Spleen (tissue), 13 donors: Measurements from ENCODE around the gene ACRBP. TPM values are rescaled to one million over a fixed set of nuclear protein-coding genes. Genes with fewer than 3 reads are reported as not detected.

Experiments
- DNase-seq: peaks from one replicate; pipeline ENCODE4 v3.0.0-alpha.2; 2020
- H3K27ac ChIP-seq, 8 donors: fragments of 200-600 bp; sonication (generic) in 7 of 8; 1 replicate in 4 of 8; 2 replicates in 4 of 8; pipeline versions ENCODE4 v1.5.0 to v1.8.0; 2016 to 2021; ENCODE audit warnings: inconsistent platforms in 4 of 8, mild to moderate bottlenecking in 4 of 8, moderate library complexity in 1 of 8
- H3K27me3 ChIP-seq, 7 donors: fragments of 200-600 bp; sonication (generic) in 6 of 7; replicated peaks in 1 of 7; 1 replicate in 4 of 7; 2 replicates in 3 of 7; pipeline versions ENCODE4 v1.5.0 to v1.8.0; 2016 to 2021; ENCODE audit warnings: inconsistent platforms in 3 of 7, mild to moderate bottlenecking in 1 of 7
- H3K36me3 ChIP-seq, 6 donors: fragments of 200-600 bp; sonication (generic) in 5 of 6; 1 replicate in 4 of 6; 2 replicates in 2 of 6; pipeline versions ENCODE4 v1.5.0 to v1.8.0; 2016 to 2021; ENCODE audit warnings: inconsistent platforms in 2 of 6
- H3K4me1 ChIP-seq, 6 donors: fragments of 200-600 bp; sonication (generic) in 5 of 6; 1 replicate in 3 of 6; 2 replicates in 3 of 6; pipeline versions ENCODE4 v1.5.0 to v1.8.0; 2016 to 2021; ENCODE audit warnings: inconsistent platforms in 3 of 6
- H3K4me3 ChIP-seq, 8 donors: fragments of 200-600 bp; sonication (generic) in 7 of 8; 1 replicate in 4 of 8; 2 replicates in 4 of 8; pipeline versions ENCODE4 v1.5.0 to v1.8.0; 2016 to 2021; ENCODE audit warnings: inconsistent platforms in 4 of 8, mild to moderate bottlenecking in 4 of 8, moderate library complexity in 2 of 8
- H3K9me3 ChIP-seq, 8 donors: fragments of 200-600 bp; sonication (generic) in 7 of 8; 1 replicate in 4 of 8; 2 replicates in 4 of 8; pipeline versions ENCODE4 v1.5.0 to v1.8.0; 2016 to 2021; ENCODE audit warnings: inconsistent platforms in 4 of 8
- CTCF ChIP-seq, 11 experiments: fragments of 200-600 bp in 7 of 11; fragments of 450-650 bp in 4 of 11; sonication (generic) in 4 of 11; IDR thresholded peaks in 8 of 11; conservative IDR thresholded peaks in 3 of 11; 1 replicate in 7 of 11; 2 replicates in 4 of 11; pipeline versions ENCODE4 v1.4.0 to v1.8.0; 2016 to 2021; ENCODE audit warnings: antibody characterized with exemption in 11 of 11, inconsistent platforms in 4 of 11, mild to moderate bottlenecking in 1 of 11
- POLR2A ChIP-seq, 3 donors: fragments of 450-650 bp; IDR thresholded peaks; one replicate each; pipeline ENCODE4 v1.5.1; 2017; ENCODE audit warnings: antibody characterized with exemption in 3 of 3, mild to moderate bottlenecking in 1 of 3
- POLR2AphosphoS5 ChIP-seq, 3 donors: sonication (generic); formaldehyde crosslinking; IDR thresholded peaks; one replicate each; pipeline ENCODE4 v1.5.1; 2017; ENCODE audit warnings: antibody characterized with exemption in 3 of 3
- WGBS, 5 donors: extraction: QIAGEN DNeasy Blood & Tissue Kit in 3 of 5; methylation state at CpG; one replicate each; pipeline versions ENCODE4 v1.1.5 to v1.1.7; 2013 to 2018; 5-methylcytosine and 5-hydroxymethylcytosine counted together
- intact Hi-C: fragments of 100-400 bp; cut with DNase I; formaldehyde crosslinking; loops from one replicate; pipeline ENCODE4 v1.15.0; 2023; ENCODE audit warnings: low total_unique reads
- long read RNA-seq, 2 donors: transcript quantifications; one replicate each; lab custom pipeline, GENCODE V29; 2026
- polyA plus RNA-seq, 3 donors: library from polyadenylated mRNA; stranded (reverse); fragments of 200-250 nt; gene quantifications; one replicate each; pipeline ENCODE4 v1.2.1, GENCODE V29; 2013
- total RNA-seq, 7 donors: library from RNA; depleted of rRNA in 3 of 7; stranded (reverse); fragments of >200 nt in 3 of 7; fragmentation: NEBNext Ultra II Directional in 4 of 7; extraction: Animal tissue kit (Norgen Biotek cat#: 25700) in 4 of 7; gene quantifications; one replicate each; pipeline versions ENCODE4 v1.1.0 to v1.2.1, GENCODE V29; 2016 to 2021
- donor health status: healthy with polysubstance abuse.
- donor health status: DM: no; HTN: no; CAD: no; lungs with moderate emphysema.
- donor health status: DM: no; HTN: no; CAD: no.
- donor health status: Bipolar disorder and iron deficiency.
- donor health status: healthy.
- donor health status: DM: no; HTN: no; CAD: no.
- donor health status: DM: yes; HTN: yes; CAD: no.

ACRBP gene
- total RNA-seq (10 to 100 TPM; 13.2 to 41.7 (median 18.1) TPM), polyA plus RNA-seq (1 to 10 TPM; 7.2 to 8.8 (median 7.3) TPM)
- long read RNA-seq, donor 1, partial matches to known transcripts: 0 of 3 reads
- long read RNA-seq, donor 1, other reads (novel, unspliced or antisense): 0 of 3 reads
- long read RNA-seq, donor 2, partial matches to known transcripts: 0 of 5 reads
- long read RNA-seq, donor 2, other reads (novel, unspliced or antisense): 0 of 5 reads

DNA sequence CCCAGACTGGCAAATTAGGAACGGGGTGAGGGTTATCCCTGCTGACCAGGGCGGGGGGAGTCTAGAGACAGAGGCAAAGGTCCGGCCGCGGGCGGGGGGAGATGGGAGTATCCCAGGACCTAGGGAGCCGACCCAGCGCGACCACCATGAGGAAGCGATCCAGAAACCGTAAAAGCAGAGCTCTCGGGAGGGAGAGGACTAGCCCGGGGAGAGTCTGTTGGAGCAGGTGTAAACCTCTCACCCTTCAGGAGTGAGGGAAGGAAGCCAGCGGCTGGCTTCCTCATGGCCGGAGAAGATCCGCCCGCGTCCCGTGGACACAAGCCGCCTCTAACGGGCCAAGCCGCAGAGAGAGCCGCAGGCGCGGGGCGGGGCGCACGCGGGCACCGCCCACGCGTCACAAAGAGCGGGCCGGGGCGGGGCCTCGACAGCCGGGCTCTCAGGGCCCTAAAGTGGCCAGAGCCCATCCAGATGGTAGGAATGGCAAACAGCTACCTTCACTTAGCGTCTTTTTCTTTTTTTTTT is at the start of gene ACRBP:
Gene ACRBP (minus strand): TSS at position 350 of the 522 bp plus-strand sequence. CDS start 66 bp downstream, at position 284.
- peaks cover 17 to 49% (median 35%) of the 10 kb centered on the region in 6 donors for H3K4me1 ChIP-seq
- peaks cover 0 to 50% (median 39%) of the 10 kb centered on the region in 6 donors for H3K36me3 ChIP-seq
- TF ChIP-seq POLR2AphosphoS5 (IDR thresholded peaks at IDR 0.05): peak; percentile 82 to 91 (median 89)
- TF ChIP-seq CTCF (IDR thresholded peaks at IDR 0.05 in 8 of 11, conservative IDR thresholded peaks at IDR 0.05 in 3 of 11): no peak
- no peak for TF ChIP-seq POLR2A (IDR thresholded peaks at IDR 0.05)
- 2 to 10% (median 4%) methylated on average over 35 to 38 of the region's 38 CpGs for WGBS, 5 donors
- peak within 1 kb of the TSS; percentile 19 to 71 (median 38) for H3K4me3 ChIP-seq
- DNase-seq: peak; percentile 94
- H3K27ac ChIP-seq: peak within 1 kb of the TSS; percentile 58 to 88 (median 74)
- intact Hi-C loops: no loop called here
- peaks cover 0 to 16% (median 4%) of the 10 kb centered on the region in 8 donors for H3K9me3 ChIP-seq
- no peaks in the 10 kb centered on the region for H3K27me3 ChIP-seq

GRCh38 chr12:6695313-6696045 is 48.2 kb upstream of the ACRBP start:
- Histone ChIP-seq H3K27ac (no peak overlapping the region), H3K9me3 (no peaks in the 10 kb centered on the region), H3K27me3 (peaks cover 0 to 35% (median 25%) of the 10 kb centered on the region in 7 donors), H3K36me3 (no peaks in the 10 kb centered on the region), H3K4me3 (no peak overlapping the region), H3K4me1 (peaks cover 4 to 65% (median 46%) of the 10 kb centered on the region in 6 donors)
- WGBS, 5 donors: 55 to 80% (median 79%) methylated on average over 6 to 11 of the region's 11 CpGs
- intact Hi-C loops: no loop called here
- DNase-seq: peak; percentile 69
- no peak for TF ChIP-seq CTCF (IDR thresholded peaks at IDR 0.05 in 8 of 11, conservative IDR thresholded peaks at IDR 0.05 in 3 of 11)

GRCh38 chr12:6694701-6695100 is 47.5 kb upstream of the ACRBP start:
- peaks cover 9 to 65% (median 45%) of the 10 kb centered on the region in 6 donors for H3K4me1 ChIP-seq
- no peaks in the 10 kb centered on the region for H3K9me3 ChIP-seq
- DNase-seq: peak; percentile 72
- no peak overlapping the region for H3K27ac ChIP-seq
- 80 to 91% (median 86%) methylated on average over 9 of the region's 9 CpGs for WGBS, 5 donors
- H3K36me3 ChIP-seq: no peaks in the 10 kb centered on the region
- intact Hi-C loops: no loop called here
- TF ChIP-seq POLR2AphosphoS5 (IDR thresholded peaks at IDR 0.05): no peak
- TF ChIP-seq CTCF (IDR thresholded peaks at IDR 0.05 in 8 of 11, conservative IDR thresholded peaks at IDR 0.05 in 3 of 11): no peak
- TF ChIP-seq POLR2A (IDR thresholded peaks at IDR 0.05): no peak
- peaks cover 0 to 27% (median 18%) of the 10 kb centered on the region in 7 donors for H3K27me3 ChIP-seq
- no peak overlapping the region for H3K4me3 ChIP-seq

- no peak overlapping the region for H3K27ac ChIP-seq
- intact Hi-C loops: no loop called here
- H3K9me3 ChIP-seq: no peaks in the 10 kb centered on the region
- TF ChIP-seq POLR2AphosphoS5 (IDR thresholded peaks at IDR 0.05) (no peak), CTCF (IDR thresholded peaks at IDR 0.05 in 8 of 11, conservative IDR thresholded peaks at IDR 0.05 in 3 of 11) (no peak), POLR2A (IDR thresholded peaks at IDR 0.05) (no peak)
- no peak overlapping the region for H3K4me3 ChIP-seq
- peaks cover 9 to 60% (median 43%) of the 10 kb centered on the region in 6 donors for H3K4me1 ChIP-seq
- no peaks in the 10 kb centered on the region for H3K36me3 ChIP-seq
- peaks cover 0 to 19% (median 9%) of the 10 kb centered on the region in 7 donors for H3K27me3 ChIP-seq
- DNase-seq: peak; percentile 50
- WGBS, 5 donors: 77 to 84% (median 81%) methylated on average over 4 of the region's 4 CpGs
These were observed 46.7 kb upstream of the ACRBP start for GRCh38 chr12:6693832-6694355.
